HepG2 (cell line): Measurements from ENCODE around the gene APOL5. TPM values are rescaled to one million over a fixed set of nuclear protein-coding genes. Genes with fewer than 3 reads are reported as not detected.

Experiments
- ATAC-seq: fragments of 200-7000 bp; cut with Tn5 transposase; 3 replicates; pipeline ENCODE4 v1.9.1; 2020; ENCODE audit warnings: mild to moderate bottlenecking, moderate library complexity
- BruUV-seq: library from RNA; stranded (reverse); fragments of 400-500 nt; replicated peaks from 2 replicates; lab custom pipeline; 2021; lab: Mats Ljungman, UMichigan
- CTCF ChIA-PET: fragments of 300-600 bp; formaldehyde crosslinking; extraction: SDS; loops from one replicate; lab custom pipeline; 2021; ENCODE audit warnings: low total read pairs, inconsistent platforms, low intra/inter-chr PET ratio; lab: Yijun Ruan, JAX
- POLR2A ChIA-PET: fragments of 350-600 bp; sonication (Branson Sonifier 250); formaldehyde crosslinking; loops from one replicate; lab custom pipeline; 2020; ENCODE audit warnings: antibody characterized with exemption, inconsistent platforms; lab: Yijun Ruan, JAX
- DNase-seq: peaks from one replicate; pipeline ENCODE4 v3.0.0-alpha.2; 2015; ENCODE audit warnings: low spot score
- FAIRE-seq: peaks from 3 replicates; lab custom pipeline; 2011; peaks lifted over from hg19 to GRCh38; lab: Jason Lieb, UNC
- H2AFZ ChIP-seq: one replicate; pipeline ENCODE4 v1.6.1; 2011; ENCODE audit warnings: low read length, inconsistent platforms
- H3K27ac ChIP-seq: fragments of 300-600 bp; 3 replicates; pipeline ENCODE4 v1.8.0; 2011; ENCODE audit warnings: mixed run types, mild to moderate bottlenecking, mixed read lengths, low read length, inconsistent platforms; ENCODE audit not compliant: insufficient read depth; ENCODE audit errors: extremely low read length
- H3K27me3 ChIP-seq, 2 experiments: fragments of 200-600 bp in 1 of 2; 2 replicates in 1 of 2; 3 replicates in 1 of 2; pipeline versions ENCODE4 v1.6.0 to v1.8.0; 2011; ENCODE audit warnings: low read length in 2 of 2, mild to moderate bottlenecking in 2 of 2, moderate library complexity in 2 of 2, inconsistent platforms in 1 of 2; ENCODE audit not compliant: insufficient read depth in 2 of 2, control insufficient read depth in 1 of 2
- H3K36me3 ChIP-seq, 2 experiments: fragments of 200-600 bp in 1 of 2; replicated peaks in 1 of 2; 2 replicates in 1 of 2; 3 replicates in 1 of 2; pipeline versions ENCODE4 v1.5.1 to v1.8.0; 2011; ENCODE audit warnings: low read length in 2 of 2, inconsistent platforms in 1 of 2; ENCODE audit not compliant: insufficient read depth in 2 of 2, control insufficient read depth in 1 of 2
- H3K4me1 ChIP-seq: 2 replicates; pipeline ENCODE4 v1.5.1; 2012; ENCODE audit warnings: low read length, inconsistent platforms; ENCODE audit not compliant: insufficient read depth
- H3K4me2 ChIP-seq: 2 replicates; pipeline ENCODE4 v1.6.0; 2011; ENCODE audit warnings: low read depth, low read length, inconsistent platforms
- H3K4me3 ChIP-seq, 3 experiments: fragments of 200-600 bp in 1 of 3; sonication (generic), shearing (Covaris generic) in 1 of 3; replicated peaks in 1 of 3; 2 replicates each; pipeline ENCODE4 v1.5.1; 2011 to 2016; ENCODE audit warnings: low read length in 3 of 3, inconsistent platforms in 2 of 3, low read depth in 2 of 3, mild to moderate bottlenecking in 2 of 3, control low read depth in 1 of 3, mixed read lengths in 1 of 3; ENCODE audit not compliant: insufficient read depth in 1 of 3
- H3K79me2 ChIP-seq: one replicate; pipeline ENCODE4 v1.6.1; 2011; ENCODE audit warnings: low read length, inconsistent platforms; ENCODE audit not compliant: insufficient read depth
- H3K9ac ChIP-seq: 2 replicates; pipeline ENCODE4 v1.6.0; 2011; ENCODE audit warnings: mild to moderate bottlenecking, low read depth, low read length, inconsistent platforms; ENCODE audit not compliant: insufficient read depth
- H3K9me3 ChIP-seq: 2 replicates; pipeline ENCODE4 v1.5.1; 2012; ENCODE audit warnings: mild to moderate bottlenecking, low read length
- H4K20me1 ChIP-seq: 2 replicates; pipeline ENCODE4 v1.6.0; 2011; ENCODE audit warnings: inconsistent platforms, mild to moderate bottlenecking, low read length, moderate library complexity; ENCODE audit not compliant: insufficient read depth
- ATRX ChIP-seq: sonication (generic); formaldehyde crosslinking; IDR thresholded peaks from 2 replicates; pipeline ENCODE4 v1.4.0; 2020; ENCODE audit warnings: missing genetic modification reagents, borderline replicate concordance
- CC2D1A ChIP-seq: sonication (generic); formaldehyde crosslinking; IDR thresholded peaks from 2 replicates; pipeline ENCODE4 v1.8.1; 2023; ENCODE audit warnings: mild to moderate bottlenecking, missing genetic modification reagents
- ELF4 ChIP-seq: sonication (generic); formaldehyde crosslinking; IDR thresholded peaks from 2 replicates; pipeline ENCODE4 v1.5.0; 2020; ENCODE audit warnings: missing genetic modification reagents, mild to moderate bottlenecking, moderate library complexity, borderline replicate concordance
- GTF2F1 ChIP-seq: fragments of 150-350 bp; IDR thresholded peaks from 2 replicates; pipeline ENCODE4 v1.6.1; 2014; ENCODE audit warnings: low read length
- MTF1 ChIP-seq: sonication (generic); formaldehyde crosslinking; IDR thresholded peaks from 2 replicates; pipeline ENCODE4 v1.5.0; 2020; ENCODE audit warnings: missing genetic modification reagents
- NFATC3 ChIP-seq: sonication (generic); formaldehyde crosslinking; IDR thresholded peaks from 2 replicates; pipeline ENCODE4 v1.5.1; 2020; ENCODE audit warnings: mild to moderate bottlenecking, missing genetic modification reagents
- ZNF20 ChIP-seq: sonication (generic); formaldehyde crosslinking; IDR thresholded peaks from 2 replicates; pipeline ENCODE4 v1.4.0; 2020; ENCODE audit warnings: mild to moderate bottlenecking, moderate library complexity, missing genetic modification reagents
- ZNF878 ChIP-seq: sonication (generic); formaldehyde crosslinking; IDR thresholded peaks from 2 replicates; pipeline ENCODE4 v1.8.1; 2023; ENCODE audit warnings: mild to moderate bottlenecking, missing genetic modification reagents, moderate library complexity
- WGBS: methylation state at CpG from one replicate; pipeline ENCODE4 v1.1.6; 2017; ENCODE audit warnings: low lambda C conversion rate; 5-methylcytosine and 5-hydroxymethylcytosine counted together
- in situ Hi-C: cut with HindIII; loops from 2 replicates; pipeline ENCODE4 v1.10.0; 2017; ENCODE audit warnings: low pct_unique_long_range_greater_than_20kb; ENCODE audit not compliant: extremely low pct_ligation_motif_present
- intact Hi-C: fragments of 100-400 bp; cut with micrococcal nuclease; formaldehyde crosslinking; loops from one replicate; pipeline ENCODE4 v1.10.0; 2022; ENCODE audit not compliant: unreplicated experiment
- polyA plus RNA-seq, 8 experiments: library from polyadenylated mRNA; depleted of rRNA in 3 of 8; stranded (reverse) in 7 of 8; unstranded in 1 of 8; fragments of >200 nt; fragmentation: Illumina TruSeq in 4 of 8; extraction: Trizol in 4 of 8; gene quantifications; 2 replicates each; pipeline versions ENCODE4 v1.2.1 to v1.2.3, GENCODE V29; 2011 to 2016; ENCODE audit warnings: low read depth in 4 of 8, missing spikeins in 1 of 8, mixed read lengths in 1 of 8; ENCODE audit not compliant: insufficient read depth in 1 of 8
- total RNA-seq, 5 experiments: library from RNA; depleted of rRNA; stranded (reverse); fragments of >200 nt; fragmentation: Illumina TruSeq; extraction: Trizol; gene quantifications; 2 replicates each; pipeline ENCODE4 v1.2.3, GENCODE V29; 2016; ENCODE audit warnings: low read depth in 1 of 5
- TF ChIP-seq, protein P1 (sequence below): sonication (generic); formaldehyde crosslinking; IDR thresholded peaks from 2 replicates; pipeline ENCODE4 v1.4.0; 2020; ENCODE audit warnings: missing genetic modification reagents, borderline replicate concordance
- TF ChIP-seq, protein P2 (sequence below): fragments of 450-650 bp; IDR thresholded peaks from 2 replicates; pipeline ENCODE4 v1.6.1; 2017
- TF ChIP-seq, protein P3 (sequence below): sonication (generic); formaldehyde crosslinking; IDR thresholded peaks from 2 replicates; pipeline ENCODE4 v1.4.0; 2020; ENCODE audit warnings: missing genetic modification reagents
- TF ChIP-seq, protein P4 (sequence below): sonication (generic); formaldehyde crosslinking; IDR thresholded peaks from 2 replicates; pipeline ENCODE4 v1.8.1; 2023; ENCODE audit warnings: mild to moderate bottlenecking, missing genetic modification reagents

APOL5 gene
- total and polyA plus RNA-seq, 2 of the 13 experiments (the other 11 are each of a cell fraction or from before 2014, with no cell fraction given), result not detected

DNA sequence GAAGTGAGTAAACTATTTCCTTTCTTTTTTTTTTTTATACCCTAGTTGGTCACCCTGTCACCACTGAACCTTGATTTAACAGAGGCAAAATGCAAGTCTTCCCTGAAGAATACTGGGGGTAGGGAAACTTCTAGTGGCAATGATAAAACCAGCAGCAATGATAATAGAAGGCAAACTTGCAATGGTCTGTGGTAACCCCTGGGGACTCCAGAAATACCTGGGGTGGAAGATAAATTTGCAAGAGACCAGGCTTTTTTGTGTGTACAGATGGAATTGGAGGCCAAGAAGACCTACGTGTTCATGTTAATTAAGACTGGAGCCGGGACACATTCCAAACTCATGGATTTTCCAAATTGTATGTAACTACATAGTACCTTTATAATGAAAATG is 11.6 kb downstream of the APOL5 start:
- intact Hi-C loops (no loop called here), in situ Hi-C loops (loop anchor here (25.0 kb wide), 2 partner anchors 292 to 383 kb away; no protein-coding TSS in a partner anchor)
- POLR2A ChIA-PET, result no interaction called here
- FAIRE-seq (no peak), DNase-seq (no peak), ATAC-seq (no peak)
- H3K4me3 ChIP-seq, result no peak overlapping the region
- no peaks in the 10 kb centered on the region for H4K20me1 ChIP-seq
- no TSS peak for BruUV-seq
- no peak overlapping the region for H3K27ac ChIP-seq
- WGBS, result 83% methylated on average over 2 of the region's 2 CpGs
- no peak overlapping the region for H2AFZ ChIP-seq
- H3K79me2 ChIP-seq, result no peaks in the 10 kb centered on the region
- H3K27me3 ChIP-seq, result peaks cover 0 to 12% of the 10 kb centered on the region in 2 experiments; a peak in 1 of 5 replicates
- TF ChIP-seq MTF1 (no peak), CC2D1A (no peak), ZNF878 (CRISPR knock-in tag) (no peak), GTF2F1 (no peak), ZNF20 (CRISPR knock-in tag) (no peak), ELF4 (no peak), ATRX (no peak), NFATC3 (no peak)
- TF ChIP-seq, protein P1, sequence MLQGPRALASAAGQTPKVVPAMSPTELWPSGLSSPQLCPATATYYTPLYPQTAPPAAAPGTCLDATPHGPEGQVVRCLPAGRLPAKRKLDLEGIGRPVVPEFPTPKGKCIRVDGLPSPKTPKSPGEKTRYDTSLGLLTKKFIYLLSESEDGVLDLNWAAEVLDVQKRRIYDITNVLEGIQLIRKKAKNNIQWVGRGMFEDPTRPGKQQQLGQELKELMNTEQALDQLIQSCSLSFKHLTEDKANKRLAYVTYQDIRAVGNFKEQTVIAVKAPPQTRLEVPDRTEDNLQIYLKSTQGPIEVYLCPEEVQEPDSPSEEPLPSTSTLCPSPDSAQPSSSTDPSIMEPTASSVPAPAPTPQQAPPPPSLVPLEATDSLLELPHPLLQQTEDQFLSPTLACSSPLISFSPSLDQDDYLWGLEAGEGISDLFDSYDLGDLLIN (CRISPR knock-in tag), result no peak
- TF ChIP-seq, protein P2, sequence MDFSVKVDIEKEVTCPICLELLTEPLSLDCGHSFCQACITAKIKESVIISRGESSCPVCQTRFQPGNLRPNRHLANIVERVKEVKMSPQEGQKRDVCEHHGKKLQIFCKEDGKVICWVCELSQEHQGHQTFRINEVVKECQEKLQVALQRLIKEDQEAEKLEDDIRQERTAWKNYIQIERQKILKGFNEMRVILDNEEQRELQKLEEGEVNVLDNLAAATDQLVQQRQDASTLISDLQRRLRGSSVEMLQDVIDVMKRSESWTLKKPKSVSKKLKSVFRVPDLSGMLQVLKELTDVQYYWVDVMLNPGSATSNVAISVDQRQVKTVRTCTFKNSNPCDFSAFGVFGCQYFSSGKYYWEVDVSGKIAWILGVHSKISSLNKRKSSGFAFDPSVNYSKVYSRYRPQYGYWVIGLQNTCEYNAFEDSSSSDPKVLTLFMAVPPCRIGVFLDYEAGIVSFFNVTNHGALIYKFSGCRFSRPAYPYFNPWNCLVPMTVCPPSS, result no peak
- TF ChIP-seq, protein P3, sequence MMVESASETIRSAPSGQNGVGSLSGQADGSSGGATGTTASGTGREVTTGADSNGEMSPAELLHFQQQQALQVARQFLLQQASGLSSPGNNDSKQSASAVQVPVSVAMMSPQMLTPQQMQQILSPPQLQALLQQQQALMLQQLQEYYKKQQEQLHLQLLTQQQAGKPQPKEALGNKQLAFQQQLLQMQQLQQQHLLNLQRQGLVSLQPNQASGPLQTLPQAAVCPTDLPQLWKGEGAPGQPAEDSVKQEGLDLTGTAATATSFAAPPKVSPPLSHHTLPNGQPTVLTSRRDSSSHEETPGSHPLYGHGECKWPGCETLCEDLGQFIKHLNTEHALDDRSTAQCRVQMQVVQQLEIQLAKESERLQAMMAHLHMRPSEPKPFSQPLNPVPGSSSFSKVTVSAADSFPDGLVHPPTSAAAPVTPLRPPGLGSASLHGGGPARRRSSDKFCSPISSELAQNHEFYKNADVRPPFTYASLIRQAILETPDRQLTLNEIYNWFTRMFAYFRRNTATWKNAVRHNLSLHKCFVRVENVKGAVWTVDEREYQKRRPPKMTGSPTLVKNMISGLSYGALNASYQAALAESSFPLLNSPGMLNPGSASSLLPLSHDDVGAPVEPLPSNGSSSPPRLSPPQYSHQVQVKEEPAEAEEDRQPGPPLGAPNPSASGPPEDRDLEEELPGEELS (CRISPR knock-in tag), result no peak
- TF ChIP-seq, protein P4, sequence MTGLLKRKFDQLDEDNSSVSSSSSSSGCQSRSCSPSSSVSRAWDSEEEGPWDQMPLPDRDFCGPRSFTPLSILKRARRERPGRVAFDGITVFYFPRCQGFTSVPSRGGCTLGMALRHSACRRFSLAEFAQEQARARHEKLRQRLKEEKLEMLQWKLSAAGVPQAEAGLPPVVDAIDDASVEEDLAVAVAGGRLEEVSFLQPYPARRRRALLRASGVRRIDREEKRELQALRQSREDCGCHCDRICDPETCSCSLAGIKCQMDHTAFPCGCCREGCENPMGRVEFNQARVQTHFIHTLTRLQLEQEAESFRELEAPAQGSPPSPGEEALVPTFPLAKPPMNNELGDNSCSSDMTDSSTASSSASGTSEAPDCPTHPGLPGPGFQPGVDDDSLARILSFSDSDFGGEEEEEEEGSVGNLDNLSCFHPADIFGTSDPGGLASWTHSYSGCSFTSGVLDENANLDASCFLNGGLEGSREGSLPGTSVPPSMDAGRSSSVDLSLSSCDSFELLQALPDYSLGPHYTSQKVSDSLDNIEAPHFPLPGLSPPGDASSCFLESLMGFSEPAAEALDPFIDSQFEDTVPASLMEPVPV (CRISPR knock-in tag), result no peak
- CTCF ChIA-PET, result no interaction called here
- no peaks in the 10 kb centered on the region for H3K36me3 ChIP-seq
- H3K4me1 ChIP-seq, result peaks cover 8% of the 10 kb centered on the region; the same call in 1 of the 2 replicates
- no peak overlapping the region for H3K9ac ChIP-seq
- H3K4me2 ChIP-seq, result no peak overlapping the region
- H3K9me3 ChIP-seq, result no peaks in the 10 kb centered on the region
